NCI-H82 treated with DMSO at 0.1 percent for 48 hours (cell line): Measurements from ENCODE around the gene CSTF3.
"Not testable (repeated sequence)": the region's sequence is repeated elsewhere in the genome, so short reads cannot be mapped to it uniquely, and the experiment has no call there.

Experiments used
- DNase-seq: peaks from one replicate; lab custom pipeline; 2025; ENCODE audit not compliant: unreplicated experiment; lab: John Stamatoyannopoulos, UW

Gene CSTF3

GRCh38 chr11:33161120-33162005 lies at the start of gene CSTF3:
Gene CSTF3 (minus strand): TSS chr11:33161480. CDS start chr11:33161325, 155 bp downstream.
- DNase-seq, result peak; percentile 92

GRCh38 chr11:33208150-33208549 lies 46.9 kb upstream of the CSTF3 start:
- no peak for DNase-seq

DNA sequence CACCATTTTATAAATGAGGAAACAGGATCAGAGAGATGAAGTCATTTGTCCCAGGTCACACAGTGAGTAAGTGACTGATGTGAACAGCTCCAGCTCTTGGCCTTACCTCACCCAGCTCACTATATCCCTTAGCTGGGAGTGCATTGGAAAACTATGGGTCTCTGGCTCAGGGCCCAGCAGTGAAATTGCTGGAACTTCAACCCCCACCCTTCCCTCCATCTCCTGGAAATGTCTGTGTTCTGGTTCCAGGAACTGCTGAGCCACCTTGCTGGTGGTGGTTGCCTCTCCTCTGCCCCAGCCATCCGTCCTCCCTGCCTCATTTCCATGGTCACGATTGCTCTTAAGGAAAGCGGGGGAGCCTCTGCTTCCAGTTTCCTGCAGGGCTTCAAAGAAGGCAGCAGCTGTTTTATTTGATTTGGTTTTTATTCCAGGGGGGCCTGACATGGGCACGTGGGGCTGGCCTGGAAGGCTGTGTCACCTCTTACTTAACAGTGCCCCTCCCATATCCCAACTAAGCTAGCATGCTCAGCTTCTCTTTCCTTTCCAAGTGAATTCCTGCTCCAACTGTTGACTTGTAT lies 46.2 kb upstream of the CSTF3 start:
- no peak for DNase-seq

- DNase-seq, result no peak
Observed at GRCh38 chr11:33197915-33198727, 36.8 kb upstream of the CSTF3 start.

- no peak for DNase-seq
Observed at GRCh38 chr11:33195462-33196173, 34.3 kb upstream of the CSTF3 start.

- DNase-seq, result no peak
Observed at GRCh38 chr11:33194455-33194854, 33.2 kb upstream of the CSTF3 start.

- DNase-seq, result no peak
Observed at GRCh38 chr11:33191467-33191866, 30.2 kb upstream of the CSTF3 start.

- DNase-seq, result peak; percentile 7
Observed at GRCh38 chr11:33187998-33188722, 26.9 kb upstream of the CSTF3 start.

- peak; percentile 71 for DNase-seq
Observed at GRCh38 chr11:33185756-33186155, 24.5 kb upstream of the CSTF3 start.

GRCh38 chr11:33182246-33182878 lies 21.1 kb upstream of the CSTF3 start:
- no peak for DNase-seq

GRCh38 chr11:33179348-33179803 lies 18.1 kb upstream of the CSTF3 start:
- no peak for DNase-seq

GRCh38 chr11:33178443-33179180 lies 17.3 kb upstream of the CSTF3 start:
- DNase-seq, result peak; percentile 15

- no peak for DNase-seq
Observed at GRCh38 chr11:33177676-33178336, 16.5 kb upstream of the CSTF3 start.

GRCh38 chr11:33176760-33177159 lies 15.5 kb upstream of the CSTF3 start:
- not testable (repeated sequence) for DNase-seq

DNA sequence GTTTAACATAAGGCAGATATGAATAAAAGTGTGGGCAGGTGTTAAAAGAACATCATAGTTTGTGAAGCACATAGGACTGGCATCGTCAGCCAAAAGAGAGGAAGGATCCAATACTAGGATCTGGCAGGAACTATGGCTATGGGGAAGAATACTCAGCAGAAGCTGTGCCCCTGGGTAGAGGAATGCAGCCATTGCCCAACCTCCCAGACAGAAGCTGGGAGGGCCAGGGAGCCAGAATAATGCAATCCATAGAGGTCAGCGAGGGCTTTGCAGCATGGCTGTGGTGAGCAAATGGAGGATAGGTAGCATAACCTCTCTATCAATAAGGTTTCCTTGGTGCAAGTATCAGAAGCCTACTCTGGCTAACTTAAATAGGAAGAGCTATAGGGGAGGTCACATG lies 11.7 kb upstream of the CSTF3 start:
- DNase-seq, result no peak

- DNase-seq, result no peak
Observed at GRCh38 chr11:33172345-33172744, 11.1 kb upstream of the CSTF3 start.

DNA sequence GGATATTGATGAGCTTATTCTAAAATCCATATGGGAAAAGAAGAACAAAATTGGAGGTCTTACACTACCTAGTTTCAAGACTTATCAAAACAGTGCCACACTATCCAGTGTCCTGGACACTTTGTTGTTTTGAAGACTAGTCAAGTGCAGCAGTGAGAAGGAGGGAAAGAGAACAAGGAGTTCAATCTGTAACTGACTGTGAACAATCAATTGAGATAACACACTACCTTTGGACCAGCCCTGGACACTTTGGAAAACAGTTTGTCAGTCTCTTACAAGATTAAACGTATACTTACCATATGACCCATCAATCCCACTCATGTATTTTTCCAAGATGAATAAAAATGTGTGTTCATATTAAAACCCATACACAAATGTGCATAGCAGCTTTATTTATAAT lies 10.0 kb upstream of the CSTF3 start:
- no peak for DNase-seq

GRCh38 chr11:33168709-33169200 lies 7.5 kb upstream of the CSTF3 start:
- no peak for DNase-seq
